Measurements from ENCODE around the gene BUD23.

GRCh38 chr7:73663033-73663432 lies 20.4 kb upstream of the BUD23 start:
- no peak for TF ChIP-seq POLR2A (IDR thresholded peaks at IDR 0.05)
- no peak for TF ChIP-seq CTCF (IDR thresholded peaks at IDR 0.05)
- TF ChIP-seq POLR2AphosphoS5 (IDR thresholded peaks at IDR 0.05) = no peak

Measured in breast epithelium (tissue), 3 donors.